Activated CD4-positive, alpha-beta memory T cell treated with anti-CD3 and anti-CD28 coated beads, Interleukin-2, amount 10 ng/mL, durations not matched to agents 7 days and 5 days (primary cell): ENCODE data around the gene DSTN. TPM values are rescaled to one million over a fixed set of nuclear protein-coding genes. Genes with fewer than 3 reads are reported as not detected.

Source experiments
- CTCF ChIA-PET: fragments of 350-600 bp; sonication (Branson Sonifier 250); formaldehyde crosslinking; loops from one replicate; lab custom pipeline; 2021; ENCODE audit warnings: antibody characterized with exemption, inconsistent platforms; lab: Charles Lee
- POLR2A ChIA-PET: fragments of 350-600 bp; sonication (Branson Sonifier 250); formaldehyde crosslinking; loops from one replicate; lab custom pipeline; 2021; ENCODE audit warnings: antibody characterized with exemption; lab: Charles Lee
- DNase-seq: peaks from one replicate; pipeline ENCODE4 v3.0.0-alpha.2; 2020
- H3K27ac Mint-ChIP-seq: one replicate; pipeline ENCODE4 v1.8.0; 2021; ENCODE audit warnings: mild to moderate bottlenecking, mixed read lengths
- H3K27me3 Mint-ChIP-seq: one replicate; pipeline ENCODE4 v1.8.0; 2021; ENCODE audit warnings: mixed read lengths
- H3K36me3 Mint-ChIP-seq: one replicate; pipeline ENCODE4 v1.8.0; 2021; ENCODE audit warnings: low read depth, mixed read lengths
- H3K4me1 Mint-ChIP-seq: one replicate; pipeline ENCODE4 v1.8.0; 2021; ENCODE audit warnings: mixed read lengths
- H3K4me3 Mint-ChIP-seq: one replicate; pipeline ENCODE4 v1.8.0; 2021; ENCODE audit warnings: mild to moderate bottlenecking, mixed read lengths
- H3K9me3 Mint-ChIP-seq: one replicate; pipeline ENCODE4 v1.8.0; 2021; ENCODE audit warnings: mixed read lengths
- total RNA-seq, 2 experiments: library from RNA; stranded (reverse); gene quantifications; one replicate each; pipeline ENCODE4 v1.2.3, GENCODE V29; 2021

The DSTN gene
- total RNA-seq, 2 experiments from 2014 or later = 104 to 109 TPM

DNA sequence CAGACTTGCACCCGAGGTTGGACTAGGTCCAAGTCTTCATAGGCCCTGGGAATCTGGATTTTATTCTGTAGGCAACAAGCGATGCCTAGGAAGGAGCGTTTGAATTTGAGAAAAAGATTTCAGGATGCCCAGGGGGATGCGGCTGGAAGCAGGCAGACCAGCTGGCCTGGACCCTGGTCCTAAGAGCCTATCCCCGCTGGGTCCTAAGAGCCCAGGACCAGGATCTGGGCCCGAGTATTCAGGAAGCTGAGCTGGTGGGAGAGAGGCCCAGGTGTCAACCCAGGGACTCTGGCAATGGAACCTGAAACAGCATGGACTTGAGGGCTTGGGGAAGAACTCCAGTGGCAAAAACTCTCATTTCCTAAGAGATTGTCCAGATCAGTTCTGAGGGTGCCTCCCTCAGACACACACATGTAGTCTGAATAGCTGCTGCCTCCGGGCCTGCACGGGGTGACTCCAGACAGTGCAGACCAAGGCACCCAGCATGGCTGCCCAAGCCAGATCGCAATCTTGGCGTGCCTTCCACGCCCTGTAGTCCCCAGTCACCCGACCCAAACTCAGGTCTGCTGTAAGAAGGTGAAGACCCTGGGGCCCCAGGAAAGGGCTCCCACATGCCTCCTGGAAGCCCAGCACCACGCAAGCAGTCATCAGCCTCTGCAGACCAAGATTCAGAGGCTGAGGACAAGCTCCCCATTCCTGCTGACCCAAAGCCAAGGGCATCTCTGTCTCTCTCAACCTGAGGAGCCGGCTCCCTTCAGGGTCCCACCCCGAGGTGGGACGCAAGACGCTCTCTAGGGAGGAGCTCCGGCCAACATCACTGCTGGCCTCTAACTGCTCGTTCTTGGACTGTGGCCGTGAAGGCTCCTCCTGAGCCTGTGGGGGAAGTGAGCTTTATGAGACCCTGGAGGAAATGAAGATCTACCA, 77.8 kb downstream of the DSTN start:
- Mint-ChIP-seq H3K4me3 (no peak overlapping the region), H3K9me3 (no peaks in the 10 kb centered on the region), H3K27me3 (no peaks in the 10 kb centered on the region), H3K4me1 (peaks cover 9% of the 10 kb centered on the region), H3K36me3 (peaks cover 6% of the 10 kb centered on the region), H3K27ac (no peak overlapping the region)
- POLR2A ChIA-PET = interaction anchor here (0.7 kb wide), 1 partner anchor 37 kb away, joined by 3 read pairs; no protein-coding TSS in a partner anchor
- no peak for DNase-seq
- CTCF ChIA-PET = interaction anchor here (0.7 to 1.8 kb wide), 3 partner anchors 35 to 111 kb away, joined by 3 to 5 read pairs (median 4); partner anchors contain the start of gene RRBP1

DNA sequence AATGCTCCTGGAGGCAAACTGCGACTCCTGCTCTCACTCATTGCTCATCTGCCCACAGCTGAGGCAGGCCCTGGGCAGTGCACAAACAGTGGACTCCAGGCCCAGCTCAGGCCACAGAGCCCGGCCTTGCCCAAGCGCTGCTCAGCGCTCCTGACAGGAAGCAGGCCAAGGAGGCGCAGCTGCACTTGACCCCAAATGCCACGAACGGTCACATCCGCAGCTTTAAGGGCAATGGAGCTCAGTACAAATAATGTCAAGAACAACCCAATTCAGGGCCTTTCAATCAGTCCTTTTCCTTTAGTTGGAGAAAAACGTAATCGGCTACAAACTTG, 78.4 kb downstream of the DSTN start:
- H3K4me3 Mint-ChIP-seq = no peak overlapping the region
- H3K27me3 Mint-ChIP-seq = no peaks in the 10 kb centered on the region
- no peaks in the 10 kb centered on the region for H3K9me3 Mint-ChIP-seq
- H3K36me3 Mint-ChIP-seq = peaks cover 6% of the 10 kb centered on the region
- DNase-seq = no peak
- no peak overlapping the region for H3K27ac Mint-ChIP-seq
- CTCF ChIA-PET = interaction anchor here (0.7 to 1.8 kb wide), 4 partner anchors 34 to 116 kb away, joined by 3 to 6 read pairs (median 4); partner anchors contain the start of genes BFSP1 and RRBP1
- peaks cover 9% of the 10 kb centered on the region for H3K4me1 Mint-ChIP-seq
- POLR2A ChIA-PET = no interaction called here

DNA sequence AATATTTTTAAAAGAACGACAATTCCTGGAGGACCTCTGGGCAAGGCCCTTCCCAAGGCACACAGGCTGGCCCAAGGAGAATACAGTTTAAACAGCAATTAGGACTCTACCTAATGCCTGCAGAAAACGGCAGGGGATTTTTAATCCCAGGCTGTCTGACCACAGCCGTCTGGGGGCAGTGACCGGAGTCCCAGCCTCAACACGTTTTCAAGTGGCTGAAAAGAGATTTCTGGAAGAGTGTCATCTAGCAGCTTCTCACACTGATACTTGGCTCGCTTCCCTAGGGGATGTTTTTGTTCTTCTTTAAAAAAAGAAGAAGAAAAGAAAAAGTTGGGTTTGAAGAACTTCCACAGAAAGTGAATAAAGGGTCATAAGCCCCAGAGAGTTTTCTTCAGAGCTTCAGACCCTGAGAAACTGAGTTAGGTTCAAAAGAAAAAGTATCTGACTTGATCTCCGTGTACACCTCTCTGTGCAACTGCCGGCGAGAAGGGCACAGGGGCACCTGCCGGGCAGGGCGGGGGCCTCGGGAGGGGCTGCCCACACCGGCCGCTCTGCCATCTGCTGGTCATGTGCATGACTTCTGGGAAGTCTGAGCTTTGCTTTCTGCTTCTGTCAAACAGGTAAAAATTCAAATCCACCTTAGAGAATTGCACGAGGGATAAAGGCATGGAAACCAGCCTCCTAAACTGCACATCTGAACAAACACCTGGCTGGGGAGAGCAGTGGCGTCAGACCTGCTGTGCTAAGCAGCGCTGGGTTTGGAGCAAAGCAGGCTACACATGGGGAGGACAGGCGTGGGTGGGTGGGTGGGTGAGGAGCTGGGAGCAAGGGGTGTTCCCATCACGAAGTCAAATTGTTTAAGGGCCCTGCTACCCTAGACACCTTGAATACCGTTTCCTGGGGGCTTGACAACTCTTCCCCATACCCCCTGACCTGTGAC, 79.2 kb downstream of the DSTN start:
- no peak for DNase-seq
- POLR2A ChIA-PET = interaction anchor here (1.4 kb wide), 1 partner anchor 38 kb away, joined by 4 read pairs; no protein-coding TSS in a partner anchor
- Mint-ChIP-seq H3K27me3 (no peaks in the 10 kb centered on the region), H3K4me1 (peaks cover 9% of the 10 kb centered on the region), H3K9me3 (no peaks in the 10 kb centered on the region), H3K36me3 (peaks cover 7% of the 10 kb centered on the region), H3K4me3 (no peak overlapping the region), H3K27ac (no peak overlapping the region)
- CTCF ChIA-PET = interaction anchor here (0.8 to 1.8 kb wide), 5 partner anchors 33 to 330 kb away, joined by 3 to 6 read pairs (median 5); partner anchors contain the start of genes BFSP1 and RRBP1

DNA sequence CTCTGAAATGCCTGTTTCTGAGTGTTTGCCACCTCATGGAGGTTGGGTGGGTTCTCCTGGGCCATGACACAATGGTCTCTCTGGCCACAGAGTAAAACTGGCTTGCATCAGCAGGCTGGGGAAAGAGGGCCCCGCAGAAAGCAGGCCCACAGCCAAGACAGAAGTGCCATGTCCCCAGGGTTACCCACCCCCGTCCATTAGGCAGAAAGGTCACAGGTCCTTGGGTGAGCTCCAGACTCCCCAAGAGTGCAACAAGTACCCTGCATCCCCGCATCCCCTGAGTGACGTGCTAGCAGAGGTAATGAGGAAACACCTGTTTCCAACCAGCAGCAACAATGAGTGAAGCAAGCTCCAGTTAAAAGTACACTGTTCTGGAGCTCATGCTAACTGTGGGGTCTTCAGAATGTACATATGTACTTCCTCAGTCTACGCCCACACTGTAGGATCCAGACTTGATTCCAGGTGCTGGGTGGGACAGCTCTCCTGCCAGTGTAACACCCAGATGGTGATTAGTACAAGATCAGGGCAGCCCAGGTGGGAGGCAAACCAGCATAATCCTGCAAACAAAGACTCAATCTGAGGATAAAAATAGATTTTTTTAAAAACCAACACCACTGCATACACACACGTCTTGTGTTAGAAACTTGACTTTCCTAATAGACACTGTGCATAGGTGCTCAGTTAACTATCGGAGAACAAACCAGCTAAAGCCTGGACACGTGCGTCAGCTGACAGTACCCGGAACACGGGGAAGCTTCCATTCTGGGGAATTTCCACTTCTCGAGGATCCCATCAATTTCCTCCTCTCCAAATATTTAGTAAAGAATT, 80.6 kb downstream of the DSTN start:
- Mint-ChIP-seq H3K4me1 (peaks cover 9% of the 10 kb centered on the region), H3K27ac (no peak overlapping the region), H3K4me3 (no peak overlapping the region), H3K27me3 (no peaks in the 10 kb centered on the region), H3K9me3 (no peaks in the 10 kb centered on the region), H3K36me3 (peaks cover 21% of the 10 kb centered on the region)
- ChIA-PET CTCF (interaction anchor here (1.0 to 1.3 kb wide), 3 partner anchors 12 to 114 kb away, joined by 3 to 5 read pairs (median 3); partner anchors contain the start of gene RRBP1), POLR2A (no interaction called here)
- no peak for DNase-seq

DNA sequence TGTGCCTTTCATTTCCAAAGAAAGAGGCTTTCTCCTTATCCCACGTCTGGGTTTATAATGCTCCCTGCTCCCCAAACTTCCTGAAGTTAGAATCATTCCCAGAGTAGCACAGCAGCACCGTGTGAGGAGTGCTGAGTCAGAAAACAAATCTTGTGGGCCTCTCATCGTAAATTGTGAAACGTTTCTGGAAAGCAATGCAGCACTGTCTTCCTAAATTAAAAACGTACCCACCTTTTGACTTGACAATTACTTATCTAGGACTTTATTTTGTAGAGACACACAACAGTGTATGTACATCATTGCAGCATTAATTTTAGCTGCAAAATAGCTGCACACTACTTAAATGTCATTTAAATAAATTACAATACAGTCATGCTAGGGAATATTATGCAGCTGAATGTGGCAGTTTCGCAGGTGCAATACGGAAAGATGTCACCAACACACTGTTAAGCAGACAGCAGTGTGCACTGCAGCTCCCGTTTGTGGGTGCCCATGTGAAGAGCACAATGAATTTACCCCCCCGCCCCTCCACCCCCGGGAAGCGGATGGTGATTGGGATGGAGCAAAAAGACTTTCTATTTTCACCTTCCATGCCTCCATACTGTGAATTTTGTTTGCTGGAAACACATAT, 81.4 kb downstream of the DSTN start:
- Mint-ChIP-seq H3K4me1 (peaks cover 15% of the 10 kb centered on the region), H3K36me3 (peaks cover 22% of the 10 kb centered on the region), H3K4me3 (no peak overlapping the region), H3K27ac (no peak overlapping the region), H3K27me3 (no peaks in the 10 kb centered on the region), H3K9me3 (no peaks in the 10 kb centered on the region)
- no peak for DNase-seq
- ChIA-PET POLR2A (no interaction called here), CTCF (interaction anchor here (1.0 kb wide), 2 partner anchors 15 to 114 kb away, joined by 3 to 4 read pairs; no protein-coding TSS in a partner anchor)

- H3K27ac Mint-ChIP-seq = no peak overlapping the region
- H3K4me1 Mint-ChIP-seq = peaks cover 16% of the 10 kb centered on the region
- DNase-seq = no peak
- H3K27me3 Mint-ChIP-seq = no peaks in the 10 kb centered on the region
- CTCF ChIA-PET = interaction anchor here (1.0 kb wide), 2 partner anchors 14 to 115 kb away, joined by 3 to 4 read pairs; no protein-coding TSS in a partner anchor
- peaks cover 28% of the 10 kb centered on the region for H3K36me3 Mint-ChIP-seq
- no peaks in the 10 kb centered on the region for H3K9me3 Mint-ChIP-seq
- POLR2A ChIA-PET = no interaction called here
- H3K4me3 Mint-ChIP-seq = no peak overlapping the region
Measured at GRCh38 chr20:17651760-17652388, 82.0 kb downstream of the DSTN start.

- Mint-ChIP-seq H3K4me3 (no peak overlapping the region), H3K36me3 (peaks cover 33% of the 10 kb centered on the region), H3K4me1 (peaks cover 16% of the 10 kb centered on the region), H3K9me3 (no peaks in the 10 kb centered on the region), H3K27ac (no peak overlapping the region), H3K27me3 (no peaks in the 10 kb centered on the region)
- ChIA-PET POLR2A (no interaction called here), CTCF (interaction anchor here (1.0 kb wide), 1 partner anchor 14 kb away, joined by 4 read pairs; no protein-coding TSS in a partner anchor)
- no peak for DNase-seq
Measured at GRCh38 chr20:17652411-17652810, 82.5 kb downstream of the DSTN start.

GRCh38 chr20:17653835-17654648, 84.2 kb downstream of the DSTN start:
- H3K4me1 Mint-ChIP-seq = peaks cover 19% of the 10 kb centered on the region
- H3K36me3 Mint-ChIP-seq = peaks cover 48% of the 10 kb centered on the region
- ChIA-PET CTCF (no interaction called here), POLR2A (no interaction called here)
- no peak for DNase-seq
- H3K9me3 Mint-ChIP-seq = peaks cover 2% of the 10 kb centered on the region
- no peaks in the 10 kb centered on the region for H3K27me3 Mint-ChIP-seq
- H3K27ac Mint-ChIP-seq = no peak overlapping the region
- H3K4me3 Mint-ChIP-seq = no peak overlapping the region

DNA sequence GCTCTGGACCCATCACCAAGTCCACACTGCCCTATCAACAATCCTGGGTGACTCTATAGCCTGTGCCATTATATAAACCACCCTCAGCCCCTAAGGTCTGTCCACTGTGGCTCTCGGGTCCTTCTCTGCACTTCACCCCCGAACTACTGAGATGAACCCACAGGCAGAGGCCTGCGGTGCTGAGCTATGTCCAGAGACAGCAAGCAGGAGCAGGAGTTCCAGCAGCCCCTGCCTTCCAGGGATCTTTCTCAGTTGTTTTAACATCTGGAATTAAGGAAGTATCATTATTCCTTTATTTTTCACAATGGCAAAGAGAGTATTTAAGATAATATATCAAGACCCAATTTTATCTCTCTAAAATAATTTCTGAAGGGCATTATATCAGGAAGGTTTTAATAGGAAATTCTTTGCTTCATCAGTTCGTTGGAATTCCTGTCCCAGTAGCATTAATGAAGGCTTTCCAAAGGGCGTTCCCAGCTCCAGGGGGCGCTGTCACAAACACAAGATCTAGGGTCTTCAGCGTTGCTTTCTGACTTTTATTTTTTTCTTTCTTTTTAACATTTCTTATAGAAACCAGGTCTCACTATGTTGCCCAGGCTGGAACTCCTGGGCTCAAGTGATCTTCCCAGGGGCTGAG, 84.9 kb downstream of the DSTN start:
- Mint-ChIP-seq H3K36me3 (peaks cover 52% of the 10 kb centered on the region), H3K4me1 (peaks cover 16% of the 10 kb centered on the region), H3K27me3 (no peaks in the 10 kb centered on the region), H3K27ac (no peak overlapping the region), H3K4me3 (no peak overlapping the region), H3K9me3 (peaks cover 5% of the 10 kb centered on the region)
- no peak for DNase-seq
- CTCF ChIA-PET = interaction anchor here (2.0 kb wide), 1 partner anchor 28 kb away, joined by 10 read pairs; the partner anchor contains the start of gene RRBP1
- POLR2A ChIA-PET = no interaction called here

GRCh38 chr20:17655286-17655651, 85.4 kb downstream of the DSTN start:
- Mint-ChIP-seq H3K4me3 (no peak overlapping the region), H3K27ac (no peak overlapping the region), H3K9me3 (peaks cover 8% of the 10 kb centered on the region), H3K27me3 (no peaks in the 10 kb centered on the region), H3K36me3 (peaks cover 57% of the 10 kb centered on the region), H3K4me1 (peaks cover 16% of the 10 kb centered on the region)
- ChIA-PET POLR2A (no interaction called here), CTCF (interaction anchor here (2.0 kb wide), 1 partner anchor 27 kb away, joined by 10 read pairs; the partner anchor contains the start of gene RRBP1)
- no peak for DNase-seq
